ENCODE data around the gene SLC19A3.

Gene SLC19A3

DNA sequence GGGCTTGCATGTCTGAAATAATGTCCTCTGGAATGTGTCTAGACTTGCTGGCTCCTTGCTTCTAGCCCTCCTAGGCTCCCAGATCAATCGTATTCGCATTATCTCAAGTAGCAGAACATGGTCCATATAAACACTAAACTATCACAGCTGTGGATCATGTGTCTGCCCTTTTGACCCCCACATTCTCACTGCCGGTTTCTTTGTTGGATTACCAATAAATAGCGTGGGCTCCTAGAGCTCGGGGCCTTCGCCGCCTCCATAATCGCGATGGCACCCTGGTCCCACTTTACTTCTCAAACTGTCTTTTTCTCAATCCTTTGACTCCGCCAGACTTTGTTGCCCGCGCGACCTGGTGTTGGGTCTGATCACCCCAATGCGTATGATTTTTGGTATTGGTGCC, 21.5 kb upstream of the SLC19A3 start:
- Histone ChIP-seq H3K36me3 (ENCODE audit: control insufficient read depth in 2 of 2, insufficient read depth in 1 of 2, low read length in 2 of 2) (no peaks in the 10 kb centered on the region), H3K4me1 (ENCODE audit: control insufficient read depth, insufficient read depth, low read length) (no peaks in the 10 kb centered on the region), H3K9me3 (ENCODE audit: control insufficient read depth, insufficient read depth, low read depth, low read length) (no peaks in the 10 kb centered on the region), H3K4me3 (ENCODE audit: low read depth, low read length) (no peak overlapping the region), H3K27ac (ENCODE audit: extremely low read depth, low read depth, low read length) (no peak overlapping the region)
- POLR2A ChIA-PET = no interaction called here
- TF ChIP-seq ZNF830 (tag by site-specific recombination; IDR thresholded peaks at IDR 0.05; ENCODE audit: low read depth) (no peak), ZNF175 (tag by site-specific recombination; IDR thresholded peaks at IDR 0.05) (no peak), ZNF311 (tag by site-specific recombination; IDR thresholded peaks at IDR 0.05; ENCODE audit: borderline replicate concordance) (no peak), GLIS2 (tag by site-specific recombination; IDR thresholded peaks at IDR 0.05) (no peak)
- TF ChIP-seq, protein P1, sequence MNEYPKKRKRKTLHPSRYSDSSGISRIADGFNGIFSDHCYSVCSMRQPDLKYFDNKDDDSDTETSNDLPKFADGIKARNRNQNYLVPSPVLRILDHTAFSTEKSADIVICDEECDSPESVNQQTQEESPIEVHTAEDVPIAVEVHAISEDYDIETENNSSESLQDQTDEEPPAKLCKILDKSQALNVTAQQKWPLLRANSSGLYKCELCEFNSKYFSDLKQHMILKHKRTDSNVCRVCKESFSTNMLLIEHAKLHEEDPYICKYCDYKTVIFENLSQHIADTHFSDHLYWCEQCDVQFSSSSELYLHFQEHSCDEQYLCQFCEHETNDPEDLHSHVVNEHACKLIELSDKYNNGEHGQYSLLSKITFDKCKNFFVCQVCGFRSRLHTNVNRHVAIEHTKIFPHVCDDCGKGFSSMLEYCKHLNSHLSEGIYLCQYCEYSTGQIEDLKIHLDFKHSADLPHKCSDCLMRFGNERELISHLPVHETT (tag by site-specific recombination; IDR thresholded peaks at IDR 0.05) = no peak
- CTCF ChIA-PET = interaction anchor here (0.6 to 1.1 kb wide), 3 partner anchors 10 to 271 kb away, joined by 3 read pairs; no protein-coding TSS in a partner anchor

DNA sequence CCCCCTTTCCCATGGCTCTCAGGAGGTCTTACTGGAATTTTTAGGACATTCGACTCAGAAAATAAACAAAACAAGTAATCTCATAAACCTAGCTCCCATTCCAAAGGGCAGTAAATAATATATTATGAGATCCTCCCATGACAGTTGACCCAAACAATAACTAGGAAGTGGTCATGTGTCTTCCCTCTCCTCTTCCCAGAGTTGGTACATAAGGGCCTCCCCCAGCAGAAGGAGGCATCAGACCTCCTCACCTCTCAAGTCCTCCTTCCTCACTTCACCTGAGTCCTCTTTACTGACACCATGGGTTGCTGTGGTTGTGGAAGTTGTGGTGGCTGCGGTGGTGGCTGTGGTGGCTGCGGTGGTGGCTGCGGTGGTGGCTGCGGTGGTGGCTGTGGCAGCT, 10.2 kb upstream of the SLC19A3 start, which contains the start of gene SCYGR7:
Gene SCYGR7 (plus strand): TSS at position 301 of the 400 bp plus-strand sequence. CDS start 0 bp downstream, at position 301.
- TF ChIP-seq ZSCAN16 (tag by site-specific recombination; IDR thresholded peaks at IDR 0.05) (no peak), ZNF366 (tag by site-specific recombination; conservative IDR thresholded peaks at IDR 0.05) (no peak), ZNF654 (tag by site-specific recombination; IDR thresholded peaks at IDR 0.05; ENCODE audit: low read depth) (no peak), KLF8 (tag by site-specific recombination; IDR thresholded peaks at IDR 0.05) (no peak), GLI4 (tag by site-specific recombination; IDR thresholded peaks at IDR 0.05) (no peak), ZNF571 (tag by site-specific recombination; IDR thresholded peaks at IDR 0.05) (no peak), ZNF501 (tag by site-specific recombination; IDR thresholded peaks at IDR 0.05) (no peak), SP7 (tag by site-specific recombination; IDR thresholded peaks at IDR 0.05) (no peak), ZNF514 (tag by site-specific recombination; IDR thresholded peaks at IDR 0.05) (no peak), ZNF670 (tag by site-specific recombination; IDR thresholded peaks at IDR 0.05; ENCODE audit: low read depth) (no peak), ZNF561 (tag by site-specific recombination; IDR thresholded peaks at IDR 0.05; ENCODE audit: borderline replicate concordance) (no peak), ZNF302 (tag by site-specific recombination; IDR thresholded peaks at IDR 0.05; ENCODE audit: low read depth) (no peak), BCL11B (tag by site-specific recombination; IDR thresholded peaks at IDR 0.05; ENCODE audit: low read depth) (no peak), ZFP3 (tag by site-specific recombination; IDR thresholded peaks at IDR 0.05; ENCODE audit: low read depth) (no peak), ZNF2 (tag by site-specific recombination; IDR thresholded peaks at IDR 0.05) (no peak), ZNF660 (tag by site-specific recombination; IDR thresholded peaks at IDR 0.05) (no peak)
- TF ChIP-seq, protein P2, sequence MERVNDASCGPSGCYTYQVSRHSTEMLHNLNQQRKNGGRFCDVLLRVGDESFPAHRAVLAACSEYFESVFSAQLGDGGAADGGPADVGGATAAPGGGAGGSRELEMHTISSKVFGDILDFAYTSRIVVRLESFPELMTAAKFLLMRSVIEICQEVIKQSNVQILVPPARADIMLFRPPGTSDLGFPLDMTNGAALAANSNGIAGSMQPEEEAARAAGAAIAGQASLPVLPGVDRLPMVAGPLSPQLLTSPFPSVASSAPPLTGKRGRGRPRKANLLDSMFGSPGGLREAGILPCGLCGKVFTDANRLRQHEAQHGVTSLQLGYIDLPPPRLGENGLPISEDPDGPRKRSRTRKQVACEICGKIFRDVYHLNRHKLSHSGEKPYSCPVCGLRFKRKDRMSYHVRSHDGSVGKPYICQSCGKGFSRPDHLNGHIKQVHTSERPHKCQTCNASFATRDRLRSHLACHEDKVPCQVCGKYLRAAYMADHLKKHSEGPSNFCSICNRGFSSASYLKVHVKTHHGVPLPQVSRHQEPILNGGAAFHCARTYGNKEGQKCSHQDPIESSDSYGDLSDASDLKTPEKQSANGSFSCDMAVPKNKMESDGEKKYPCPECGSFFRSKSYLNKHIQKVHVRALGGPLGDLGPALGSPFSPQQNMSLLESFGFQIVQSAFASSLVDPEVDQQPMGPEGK (tag by site-specific recombination; IDR thresholded peaks at IDR 0.05) = no peak
- TF ChIP-seq, protein P3, sequence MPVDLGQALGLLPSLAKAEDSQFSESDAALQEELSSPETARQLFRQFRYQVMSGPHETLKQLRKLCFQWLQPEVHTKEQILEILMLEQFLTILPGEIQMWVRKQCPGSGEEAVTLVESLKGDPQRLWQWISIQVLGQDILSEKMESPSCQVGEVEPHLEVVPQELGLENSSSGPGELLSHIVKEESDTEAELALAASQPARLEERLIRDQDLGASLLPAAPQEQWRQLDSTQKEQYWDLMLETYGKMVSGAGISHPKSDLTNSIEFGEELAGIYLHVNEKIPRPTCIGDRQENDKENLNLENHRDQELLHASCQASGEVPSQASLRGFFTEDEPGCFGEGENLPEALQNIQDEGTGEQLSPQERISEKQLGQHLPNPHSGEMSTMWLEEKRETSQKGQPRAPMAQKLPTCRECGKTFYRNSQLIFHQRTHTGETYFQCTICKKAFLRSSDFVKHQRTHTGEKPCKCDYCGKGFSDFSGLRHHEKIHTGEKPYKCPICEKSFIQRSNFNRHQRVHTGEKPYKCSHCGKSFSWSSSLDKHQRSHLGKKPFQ (tag by site-specific recombination; IDR thresholded peaks at IDR 0.05) = no peak
- no peak within 1 kb of the TSS for H3K27ac ChIP-seq (ENCODE audit: extremely low read depth, low read depth, low read length)
- H3K4me3 ChIP-seq (ENCODE audit: low read depth, low read length) = no peak within 1 kb of the TSS
- H3K36me3 ChIP-seq (ENCODE audit: control insufficient read depth in 2 of 2, insufficient read depth in 1 of 2, low read length in 2 of 2) = no peaks in the 10 kb centered on the region
- H3K9me3 ChIP-seq (ENCODE audit: control insufficient read depth, insufficient read depth, low read depth, low read length) = no peaks in the 10 kb centered on the region
- POLR2A ChIA-PET = interaction anchor here (0.6 kb wide), 1 partner anchor 12 kb away, joined by 3 read pairs; no protein-coding TSS in a partner anchor
- CTCF ChIA-PET = no interaction called here
- H3K4me1 ChIP-seq (ENCODE audit: control insufficient read depth, insufficient read depth, low read length) = no peaks in the 10 kb centered on the region
